Breast epithelium (tissue), 3 donors: ENCODE measurements around the gene ACTN2.

Experiments
- CTCF ChIP-seq, 3 donors: fragments of 450-650 bp; IDR thresholded peaks; one replicate each; pipeline ENCODE4 v1.5.1; 2016 to 2017; ENCODE audit warnings: antibody characterized with exemption in 3 of 3, mild to moderate bottlenecking in 3 of 3, moderate library complexity in 3 of 3
- POLR2A ChIP-seq: fragments of 450-650 bp; IDR thresholded peaks from one replicate; pipeline ENCODE4 v1.6.1; 2016; ENCODE audit warnings: antibody characterized with exemption, mild to moderate bottlenecking, moderate library complexity
- POLR2AphosphoS5 ChIP-seq, 3 donors: sonication (generic); formaldehyde crosslinking; IDR thresholded peaks; one replicate each; pipeline ENCODE4 v1.6.1; 2017; ENCODE audit warnings: antibody characterized with exemption in 3 of 3

- TF ChIP-seq POLR2A (no peak), CTCF (IDR thresholded peaks at IDR 0.05) (no peak), POLR2AphosphoS5 (IDR thresholded peaks at IDR 0.05) (no peak)
Measured at GRCh38 chr1:236799001-236799400, 112.7 kb downstream of the ACTN2 start.
